ENCODE results near the gene IL12RB1. TPM values are rescaled to one million over a fixed set of nuclear protein-coding genes. Genes with fewer than 3 reads are reported as not detected.

The IL12RB1 gene
- total RNA-seq, 1 experiment from 2014 or later = not detected

- Histone ChIP-seq H3K9me3 (ENCODE audit: control insufficient read depth in 1 of 2, insufficient read depth in 1 of 2, low read depth in 1 of 2, low read length in 2 of 2) (no peaks in the 10 kb centered on the region), H3K9me2 (ENCODE audit: insufficient read depth) (no peaks in the 10 kb centered on the region), H3K9ac (ENCODE audit: low read length) (no peak overlapping the region), H3K36me3 (ENCODE audit: control insufficient read depth in 1 of 2, insufficient read depth in 2 of 2, low read length in 2 of 2) (no peaks in the 10 kb centered on the region), H3K4me3 (replicated peaks in 1 of 2; ENCODE audit: low read depth in 1 of 2, low read length in 2 of 2) (no peak overlapping the region), H2AFZ (ENCODE audit: low read depth, low read length, poor library complexity, severe bottlenecking) (no peak overlapping the region), H3K79me2 (ENCODE audit: insufficient read depth, low read length) (no peaks in the 10 kb centered on the region), H4K20me1 (ENCODE audit: insufficient read depth) (no peaks in the 10 kb centered on the region), H3K27me3 (ENCODE audit: insufficient read depth, low read length) (no peaks in the 10 kb centered on the region), H3K4me1 (ENCODE audit: control insufficient read depth in 1 of 2, insufficient read depth in 2 of 2, low read length in 2 of 2) (peaks cover 0 to 5% of the 10 kb centered on the region in 2 experiments; a peak in 1 of 4 replicates), H3K27ac (ENCODE audit: low read depth, low read length) (no peak overlapping the region), H3K4me2 (ENCODE audit: low read length) (no peak overlapping the region)
- BruUV-seq (replicated peaks) = no TSS peak
- POLR2A ChIA-PET = no interaction called here
- TF ChIP-seq SRF (IDR thresholded peaks at IDR 0.05; ENCODE audit: low read depth) (no peak), JUND (IDR thresholded peaks at IDR 0.05) (no peak), TCF7L2 (IDR thresholded peaks at IDR 0.05; ENCODE audit: borderline replicate concordance, extremely low read depth, insufficient read depth, insufficient read length) (no peak), POLR2A (IDR thresholded peaks at IDR 0.05; ENCODE audit: borderline replicate concordance, extremely low read depth, insufficient read depth, insufficient read length) (no peak), ZNF274 (IDR thresholded peaks at IDR 0.05; ENCODE audit: low read depth, low read length) (no peak), SP1 (IDR thresholded peaks at IDR 0.05; ENCODE audit: low read depth) (no peak), POLR2AphosphoS5 (IDR thresholded peaks at IDR 0.05; ENCODE audit: low read depth, low read length) (no peak), MAX (IDR thresholded peaks at IDR 0.05) (no peak), YY1 (IDR thresholded peaks at IDR 0.05; ENCODE audit: extremely low read depth, insufficient replicate concordance, low read depth, low read length) (no peak), ELF1 (IDR thresholded peaks at IDR 0.05; ENCODE audit: borderline replicate concordance, low read depth) (no peak), FOSL1 (IDR thresholded peaks at IDR 0.05; ENCODE audit: low read depth) (no peak), EGR1 (IDR thresholded peaks at IDR 0.05; ENCODE audit: low read depth) (no peak), ZFX (IDR thresholded peaks at IDR 0.05) (no peak), REST (IDR thresholded peaks at IDR 0.05; ENCODE audit: low read depth) (no peak), CTCF (IDR thresholded peaks at IDR 0.05 in 2 of 3, conservative IDR thresholded peaks at IDR 0.05 in 1 of 3; ENCODE audit: borderline replicate concordance in 1 of 3, insufficient read depth in 1 of 3, low read depth in 2 of 3, low read length in 2 of 3) (no peak), EZH2 (IDR thresholded peaks at IDR 0.05) (no peak)
- intact Hi-C loops (cut with micrococcal nuclease) = no loop called here
- ATAC-seq (no peak), DNase-seq (ENCODE audit: low read depth, low spot score) (no peak)
- CTCF ChIA-PET = interaction anchor here (0.6 kb wide), 1 partner anchor 222 kb away, joined by 4 read pairs; no protein-coding TSS in a partner anchor
- RAD21 ChIA-PET (ENCODE audit: low non-redundant PET in 1 of 2, low total read pairs in 2 of 2, uncharacterized antibody in 2 of 2, unreplicated experiment in 2 of 2) = no interaction called here
These were observed 14.4 kb downstream of the IL12RB1 start for GRCh38 chr19:18072335-18072734.

Data from HCT116 (cell line).